ENCODE results near the gene MRGPRX2. TPM values are rescaled to one million over a fixed set of nuclear protein-coding genes. Genes with fewer than 3 reads are reported as not detected.

Gene MRGPRX2
- total RNA-seq (2022; extraction: Qiagen RNA extraction; ENCODE audit: low read depth): not detected in 5 replicates

GRCh38 chr11:19060629-19061028 is at the start of gene MRGPRX2:
Gene MRGPRX2 (minus strand): TSS chr11:19060717. CDS start chr11:19056402, 4,315 bp downstream.

Other genes with a start within 250 kb of the MRGPRX2 start
- gene MRGPRX1, start 121.3 kb downstream of the MRGPRX2 start, total RNA-seq (2022; extraction: Qiagen RNA extraction; ENCODE audit: low read depth): not detected in 5 replicates
- gene ZDHHC13, start 56.5 kb upstream of the MRGPRX2 start, total RNA-seq (2022; extraction: Qiagen RNA extraction; ENCODE audit: low read depth): 15.2 to 18.2 TPM (median 16.9 TPM) in 5 replicates
- gene CSRP3, start 141.3 kb upstream of the MRGPRX2 start, total RNA-seq (2022; extraction: Qiagen RNA extraction; ENCODE audit: low read depth): not detected in 5 replicates
- gene E2F8, start 180.2 kb upstream of the MRGPRX2 start, total RNA-seq (2022; extraction: Qiagen RNA extraction; ENCODE audit: low read depth): 5.6 to 7.0 TPM (median 6.2 TPM) in 5 replicates